ENCODE measurements around the gene SQOR. TPM values are rescaled to one million over a fixed set of nuclear protein-coding genes. Genes with fewer than 3 reads are reported as not detected.

Gene SQOR
- total and polyA plus RNA-seq, 2 of the 4 experiments (the other 2 are of a cell fraction) = 22.1 to 40.3 TPM

DNA sequence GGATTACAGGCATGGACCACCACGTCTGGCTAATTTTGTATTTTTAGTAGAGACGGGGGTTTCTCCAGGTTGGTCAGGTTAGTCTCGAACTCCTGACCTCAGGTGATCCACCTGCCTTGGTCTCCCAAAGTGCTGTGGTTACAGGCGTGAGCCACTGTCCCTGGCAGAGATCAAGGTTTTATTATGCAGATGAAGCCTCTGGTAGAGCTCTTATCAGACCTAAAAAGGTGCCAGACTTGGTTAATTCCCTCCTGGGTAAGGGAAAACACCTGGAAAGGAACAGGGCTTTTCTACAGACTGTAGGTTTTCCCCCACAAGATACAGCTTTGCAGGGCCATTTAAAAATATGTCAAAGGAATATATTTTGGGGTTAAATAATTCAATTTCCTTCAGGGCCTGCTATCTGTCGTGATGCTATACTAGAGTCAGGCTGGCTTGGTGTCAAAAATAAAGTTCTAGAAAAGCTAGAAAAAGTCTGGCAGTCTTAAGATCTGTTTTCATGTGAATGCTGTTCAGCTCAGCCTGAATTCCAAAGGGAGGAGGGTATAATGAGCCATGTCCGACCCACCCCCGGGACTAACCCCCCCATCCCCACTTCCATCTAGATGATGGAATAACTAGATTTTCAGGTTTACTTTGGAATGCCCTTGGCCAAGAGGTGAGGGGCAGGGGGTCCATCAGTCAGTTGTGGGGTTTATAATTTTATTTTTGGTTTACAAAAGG lies 49.6 kb upstream of the SQOR start:
- Histone ChIP-seq H3K4me1 (ENCODE audit: control insufficient read depth, insufficient read depth, low read length) (peaks cover 3% of the 10 kb centered on the region; the same call in 1 of the 2 replicates), H4K91ac (ENCODE audit: insufficient read depth, low read depth, low read length) (no peak overlapping the region), H4K20me1 (ENCODE audit: insufficient read depth, low read length) (no peaks in the 10 kb centered on the region), H3K36me3 (ENCODE audit: control insufficient read depth, insufficient read depth, low read length) (no peaks in the 10 kb centered on the region), H2BK20ac (ENCODE audit: low read depth, low read length) (no peak overlapping the region), H2AK5ac (ENCODE audit: low read depth, low read length) (no peak overlapping the region), H2BK120ac (ENCODE audit: low read depth, low read length) (no peak overlapping the region), H2AK9ac (replicated peaks; ENCODE audit: low read depth, low read length, poor library complexity) (no peak overlapping the region), H3K4me3 (ENCODE audit: insufficient read depth, low read depth, low read length) (no peak overlapping the region), H3K14ac (replicated peaks; ENCODE audit: low read depth, low read length) (no peak overlapping the region), H3K79me1 (ENCODE audit: low read depth in 1 of 2, low read length in 2 of 2) (peaks cover 14 to 23% of the 10 kb centered on the region in 2 experiments), H3K27me3 (ENCODE audit: control insufficient read depth, insufficient read depth, low read length) (no peaks in the 10 kb centered on the region), H3K23ac (ENCODE audit: low read depth, low read length) (no peak overlapping the region), H3K18ac (ENCODE audit: low read depth, low read length) (no peak overlapping the region), H2AFZ (replicated peaks; ENCODE audit: low read length, poor library complexity) (no peak overlapping the region), H3K9ac (ENCODE audit: low read depth, low read length) (no peak overlapping the region), H3K4me2 (ENCODE audit: low read depth, low read length) (no peak overlapping the region), H3K27ac (ENCODE audit: insufficient read depth, low read length) (no peak overlapping the region), H2BK15ac (ENCODE audit: low read depth, low read length) (no peak overlapping the region), H3K4ac (ENCODE audit: low read depth, low read length) (no peak overlapping the region), H3K56ac (ENCODE audit: extremely low read depth, insufficient read depth, low read length) (no peak overlapping the region), H3K9me3 (ENCODE audit: control insufficient read depth, insufficient read depth, low read length) (no peaks in the 10 kb centered on the region), H4K5ac (ENCODE audit: low read depth, low read length) (no peak overlapping the region), H4K8ac (ENCODE audit: low read depth in 2 of 2, low read length in 2 of 2) (no peak overlapping the region), H2BK5ac (ENCODE audit: low read depth, low read length, poor library complexity, severe bottlenecking) (no peak overlapping the region), H3K9me1 (ENCODE audit: insufficient read depth, low read length) (no peaks in the 10 kb centered on the region)
- in situ Hi-C loops (cut with MboI; ENCODE audit: low sequenced_read_pairs) = no loop called here
- CTCF ChIA-PET = no interaction called here
- no TSS peak for BruUV-seq (replicated peaks)
- ATAC-seq (ENCODE audit: low read depth) (no peak), DNase-seq (no peak)
- no peak for TF ChIP-seq MAFK (IDR thresholded peaks at IDR 0.05; ENCODE audit: low read depth, low read length)
- TF ChIP-seq BHLHE40 (IDR thresholded peaks at IDR 0.05; ENCODE audit: low read depth, low read length) = no peak
- no peak for TF ChIP-seq SMC3 (IDR thresholded peaks at IDR 0.05; ENCODE audit: low read depth, low read length)
- TF ChIP-seq, protein P1, sequence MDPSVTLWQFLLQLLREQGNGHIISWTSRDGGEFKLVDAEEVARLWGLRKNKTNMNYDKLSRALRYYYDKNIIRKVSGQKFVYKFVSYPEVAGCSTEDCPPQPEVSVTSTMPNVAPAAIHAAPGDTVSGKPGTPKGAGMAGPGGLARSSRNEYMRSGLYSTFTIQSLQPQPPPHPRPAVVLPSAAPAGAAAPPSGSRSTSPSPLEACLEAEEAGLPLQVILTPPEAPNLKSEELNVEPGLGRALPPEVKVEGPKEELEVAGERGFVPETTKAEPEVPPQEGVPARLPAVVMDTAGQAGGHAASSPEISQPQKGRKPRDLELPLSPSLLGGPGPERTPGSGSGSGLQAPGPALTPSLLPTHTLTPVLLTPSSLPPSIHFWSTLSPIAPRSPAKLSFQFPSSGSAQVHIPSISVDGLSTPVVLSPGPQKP (IDR thresholded peaks at IDR 0.05; ENCODE audit: borderline replicate concordance, low read depth, low read length) = no peak
- no peak for TF ChIP-seq RAD21 (IDR thresholded peaks at IDR 0.05; ENCODE audit: low read length)
- no peak for TF ChIP-seq FOS (IDR thresholded peaks at IDR 0.05; ENCODE audit: low read depth, low read length)
- no peak for TF ChIP-seq POLR2A (IDR thresholded peaks at IDR 0.05; ENCODE audit: low read depth, low read length)
- no peak for TF ChIP-seq CTCF (conservative IDR thresholded peaks at IDR 0.05; ENCODE audit: low read depth, low read length)
- TF ChIP-seq NFE2L2 (IDR thresholded peaks at IDR 0.05; ENCODE audit: low read depth, low read length) = no peak
- TF ChIP-seq, protein P2, sequence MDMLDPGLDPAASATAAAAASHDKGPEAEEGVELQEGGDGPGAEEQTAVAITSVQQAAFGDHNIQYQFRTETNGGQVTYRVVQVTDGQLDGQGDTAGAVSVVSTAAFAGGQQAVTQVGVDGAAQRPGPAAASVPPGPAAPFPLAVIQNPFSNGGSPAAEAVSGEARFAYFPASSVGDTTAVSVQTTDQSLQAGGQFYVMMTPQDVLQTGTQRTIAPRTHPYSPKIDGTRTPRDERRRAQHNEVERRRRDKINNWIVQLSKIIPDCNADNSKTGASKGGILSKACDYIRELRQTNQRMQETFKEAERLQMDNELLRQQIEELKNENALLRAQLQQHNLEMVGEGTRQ (IDR thresholded peaks at IDR 0.05; ENCODE audit: low read depth, low read length) = no peak
- TF ChIP-seq CEBPB (IDR thresholded peaks at IDR 0.05; ENCODE audit: low read depth, low read length) = no peak
- TF ChIP-seq RCOR1 (IDR thresholded peaks at IDR 0.05; ENCODE audit: insufficient replicate concordance, low read length) = no peak
- TF ChIP-seq RFX5 (IDR thresholded peaks at IDR 0.05; ENCODE audit: low read depth, low read length) = no peak
- dilution Hi-C loops (cut with HindIII; ENCODE audit: low sequenced_read_pairs, unreplicated experiment) = no loop called here
- POLR2A ChIA-PET (ENCODE audit: unreplicated experiment) = no interaction called here
- WGBS, 2 experiments (ENCODE audit: extremely low coverage in 2 of 2, insufficient read length in 1 of 2) = no CpG with 5 or more reads among the region's 7 CpGs
- intact Hi-C loops (cut with micrococcal nuclease) = no loop called here

All from IMR-90 (cell line).